GM12878 (cell line): ENCODE data around the gene ALG10. TPM values are rescaled to one million over a fixed set of nuclear protein-coding genes. Genes with fewer than 3 reads are reported as not detected.

Experiments used
- ATAC-seq: fragments of 200-7000 bp; cut with Tn5 transposase; 3 replicates; pipeline ENCODE4 v1.9.1; 2020; ENCODE audit warnings: mild to moderate bottlenecking, moderate library complexity
- BruUV-seq: library from RNA; stranded (reverse); fragments of 400-500 nt; replicated peaks from 2 replicates; lab custom pipeline; 2021; lab: Mats Ljungman, UMichigan
- CTCF ChIA-PET: fragments of 300-600 bp; sonication (Branson Sonifier 250); formaldehyde crosslinking; extraction: SDS; loops from one replicate; lab custom pipeline; 2021; ENCODE audit warnings: inconsistent platforms; lab: Yijun Ruan, JAX
- POLR2A ChIA-PET: fragments of 350-600 bp; formaldehyde crosslinking; extraction: SDS; loops from one replicate; lab custom pipeline; 2021; ENCODE audit warnings: inconsistent platforms; lab: Charles Lee
- RAD21 ChIA-PET: fragments of 300-600 bp; sonication (Branson Sonifier 250); formaldehyde crosslinking; loops from one replicate; lab custom pipeline; 2023; ENCODE audit warnings: antibody characterized with exemption; ENCODE audit not compliant: unreplicated experiment; lab: Charles Lee
- SMC1A ChIA-PET: fragments of 300-600 bp; sonication (Branson Sonifier 250); formaldehyde crosslinking; loops from one replicate; lab custom pipeline; 2023; ENCODE audit not compliant: unreplicated experiment, uncharacterized antibody; lab: Charles Lee
- DNase-seq: peaks from one replicate; pipeline ENCODE4 v3.0.0-alpha.2; 2011; ENCODE audit warnings: low read depth, low spot score
- FAIRE-seq: peaks from 3 replicates; lab custom pipeline; 2011; peaks lifted over from hg19 to GRCh38; lab: Jason Lieb, UNC
- H2AFZ ChIP-seq: 2 replicates; pipeline ENCODE4 v1.6.0; 2011; ENCODE audit warnings: low read depth, low read length, control low read depth; ENCODE audit not compliant: control insufficient read depth
- H3K27ac ChIP-seq: 2 replicates; pipeline ENCODE4 v1.5.1; 2011; ENCODE audit warnings: control low read depth; ENCODE audit not compliant: control insufficient read depth, insufficient read depth
- H3K27me3 ChIP-seq, 2 experiments: replicated peaks in 1 of 2; 2 replicates each; pipeline versions ENCODE4 v1.6.0 to v1.6.1; 2011; ENCODE audit warnings: low read length in 1 of 2; ENCODE audit not compliant: control insufficient read depth in 2 of 2, insufficient read depth in 2 of 2
- H3K36me3 ChIP-seq, 2 experiments: 2 replicates each; pipeline ENCODE4 v1.5.1; 2011; ENCODE audit warnings: low read length in 1 of 2; ENCODE audit not compliant: control insufficient read depth in 2 of 2, insufficient read depth in 2 of 2
- H3K4me1 ChIP-seq: 2 replicates; pipeline ENCODE4 v1.6.1; 2011; ENCODE audit warnings: mild to moderate bottlenecking, low read length, moderate library complexity, mixed read lengths; ENCODE audit not compliant: control insufficient read depth, insufficient read depth
- H3K4me2 ChIP-seq: 2 replicates; pipeline ENCODE4 v1.6.0; 2011; ENCODE audit warnings: control low read depth; ENCODE audit not compliant: control insufficient read depth, insufficient read depth
- H3K4me3 ChIP-seq: fragments of 200-600 bp; sonication (generic); 2 replicates; pipeline ENCODE4 v1.5.1; 2016
- H3K79me2 ChIP-seq: 2 replicates; pipeline ENCODE4 v1.6.0; 2011; ENCODE audit warnings: low read length; ENCODE audit not compliant: control insufficient read depth, insufficient read depth
- H3K9ac ChIP-seq: 2 replicates; pipeline ENCODE4 v1.8.0; 2011; ENCODE audit warnings: low read length, control low read depth, mixed read lengths; ENCODE audit not compliant: control insufficient read depth, insufficient read depth
- H3K9me3 ChIP-seq: replicated peaks from 3 replicates; pipeline ENCODE4 v1.5.1; 2011; ENCODE audit warnings: mild to moderate bottlenecking, low read length; ENCODE audit not compliant: control insufficient read depth, insufficient read depth
- H4K20me1 ChIP-seq: 2 replicates; pipeline ENCODE4 v1.6.0; 2011; ENCODE audit not compliant: control insufficient read depth, insufficient read depth
- CREM ChIP-seq: IDR thresholded peaks from 2 replicates; pipeline ENCODE4 v1.6.1; 2014; ENCODE audit warnings: antibody characterized with exemption, low read depth
- GATAD2B ChIP-seq: fragments of 450-650 bp; conservative IDR thresholded peaks from 2 replicates; pipeline ENCODE4 v1.6.1; 2017; ENCODE audit warnings: low read depth, mild to moderate bottlenecking, moderate library complexity
- MAX ChIP-seq: IDR thresholded peaks from 2 replicates; pipeline ENCODE4 v1.6.1; 2012; ENCODE audit warnings: low read depth, low read length, improper control_type of control experiment
- NFYA ChIP-seq: IDR thresholded peaks from 2 replicates; pipeline ENCODE4 v1.6.1; 2011; ENCODE audit warnings: low read depth, mild to moderate bottlenecking, low read length, improper control_type of control experiment, borderline replicate concordance
- PAX5 ChIP-seq: IDR thresholded peaks from 2 replicates; pipeline ENCODE4 v1.6.1; 2011; ENCODE audit warnings: low read depth, low read length, borderline replicate concordance
- PAX8 ChIP-seq: fragments of 450-650 bp; IDR thresholded peaks from 2 replicates; pipeline ENCODE4 v1.6.1; 2017; ENCODE audit warnings: mild to moderate bottlenecking, moderate library complexity
- POLR2A ChIP-seq: IDR thresholded peaks from 2 replicates; pipeline ENCODE4 v1.6.1; 2011; ENCODE audit warnings: low read depth, mild to moderate bottlenecking, low read length
- RELB ChIP-seq: fragments of 450-650 bp; IDR thresholded peaks from 2 replicates; pipeline ENCODE4 v1.6.1; 2017; ENCODE audit warnings: low read depth, mild to moderate bottlenecking, moderate library complexity
- SIN3A ChIP-seq: IDR thresholded peaks from 2 replicates; pipeline ENCODE4 v1.6.1; 2012; ENCODE audit warnings: low read depth, low read length, improper control_type of control experiment
- SKIL ChIP-seq: fragments of 450-650 bp; IDR thresholded peaks from 2 replicates; pipeline ENCODE4 v1.6.1; 2017; ENCODE audit warnings: mild to moderate bottlenecking, low read depth, inconsistent platforms; ENCODE audit not compliant: poor library complexity, severe bottlenecking
- ZNF207 ChIP-seq: fragments of 450-650 bp; IDR thresholded peaks from 2 replicates; pipeline ENCODE4 v1.6.1; 2014; ENCODE audit warnings: antibody characterized with exemption, mild to moderate bottlenecking, borderline replicate concordance
- ZNF217 ChIP-seq: fragments of 450-650 bp; IDR thresholded peaks from 2 replicates; pipeline ENCODE4 v1.6.1; 2017; ENCODE audit warnings: antibody characterized with exemption, mild to moderate bottlenecking
- WGBS: methylation state at CpG from one replicate; pipeline ENCODE4 v1.1.6; 2016; ENCODE audit warnings: low lambda C conversion rate; ENCODE audit not compliant: insufficient replicate concordance, insufficient coverage; ENCODE audit errors: missing lambda C conversion rate; 5-methylcytosine and 5-hydroxymethylcytosine counted together
- in situ Hi-C: fragments of 300-500 bp; cut with MboI; formaldehyde crosslinking; loops from 9 replicates; pipeline ENCODE4 v1.14.3; 2018; ENCODE audit warnings: mixed read lengths
- intact Hi-C: fragments of 100-400 bp; cut with micrococcal nuclease; formaldehyde crosslinking; loops from one replicate; pipeline ENCODE4 v1.14.2; 2022; ENCODE audit not compliant: unreplicated experiment
- polyA plus RNA-seq, 11 experiments: library from polyadenylated mRNA; depleted of rRNA in 4 of 11; unstranded in 6 of 11; stranded (reverse) in 5 of 11; fragments of >200 nt; fragmentation: Nextera tagmentation in 4 of 11; fragmentation: Illumina TruSeq in 1 of 11; extraction: Ambion mirVana in 4 of 11; extraction: Trizol in 1 of 11; gene quantifications; 1 replicate in 1 of 11; 2 replicates in 10 of 11; pipeline versions ENCODE4 v1.2.1 to v1.2.3, GENCODE V29; 2011 to 2016; ENCODE audit warnings: inconsistent platforms in 2 of 11, missing spikeins in 2 of 11, low read depth in 1 of 11
- total RNA-seq, 4 experiments: library from RNA; depleted of rRNA in 3 of 4; stranded (reverse); fragments of >200 nt in 3 of 4; fragmentation: Illumina TruSeq in 1 of 4; extraction: Trizol in 1 of 4; gene quantifications; 2 replicates each; pipeline versions ENCODE4 v1.2.1 to v1.2.3, GENCODE V29; 2013 to 2021
- TF ChIP-seq, protein P1 (sequence below): IDR thresholded peaks from 2 replicates; pipeline ENCODE4 v1.6.1; 2012; ENCODE audit warnings: low read length, inconsistent platforms
- TF ChIP-seq, protein P2 (sequence below), 3 experiments: IDR thresholded peaks in 2 of 3; conservative IDR thresholded peaks in 1 of 3; 2 replicates each; pipeline ENCODE4 v1.5.1; 2011; ENCODE audit warnings: low read depth in 3 of 3, low read length in 3 of 3, mild to moderate bottlenecking in 3 of 3, control low read depth in 2 of 3, moderate library complexity in 2 of 3, inconsistent platforms in 1 of 3, mixed read lengths in 1 of 3; ENCODE audit not compliant: control insufficient read depth in 2 of 3, insufficient read depth in 1 of 3; ENCODE audit errors: extremely low read depth in 1 of 3

The ALG10 gene
- total and polyA plus RNA-seq, 10 of the 15 experiments (the other 5 are each of a cell fraction or from before 2014, with no cell fraction given): 3.1 to 25.4 (median 7.3) TPM

GRCh38 chr12:33977887-33978286 is 44.4 kb upstream of the ALG10 start:
- SMC1A ChIA-PET: no interaction called here
- Histone ChIP-seq H3K4me3 (no peak overlapping the region), H3K9ac (no peak overlapping the region), H2AFZ (no peak overlapping the region), H4K20me1 (no peaks in the 10 kb centered on the region), H3K27me3 (no peaks in the 10 kb centered on the region), H3K4me2 (no peak overlapping the region), H3K9me3 (no peaks in the 10 kb centered on the region), H3K36me3 (no peaks in the 10 kb centered on the region), H3K79me2 (no peaks in the 10 kb centered on the region), H3K4me1 (no peaks in the 10 kb centered on the region), H3K27ac (no peak overlapping the region)
- intact Hi-C loops (no loop called here), in situ Hi-C loops (no loop called here)
- no peak for DNase-seq
- no peak for FAIRE-seq
- POLR2A ChIA-PET: no interaction called here
- no TSS peak for BruUV-seq
- ATAC-seq: no peak
- CTCF ChIA-PET: no interaction called here
- WGBS: 56% methylated on average over 1 of the region's 1 CpG
- RAD21 ChIA-PET: no interaction called here
- TF ChIP-seq CREM (no peak), PAX8 (no peak), RELB (no peak), ZNF207 (no peak), SIN3A (no peak), MAX (no peak), GATAD2B (no peak), SKIL (no peak), POLR2A (no peak), NFYA (no peak), ZNF217 (no peak), PAX5 (no peak)
- TF ChIP-seq, protein P1, sequence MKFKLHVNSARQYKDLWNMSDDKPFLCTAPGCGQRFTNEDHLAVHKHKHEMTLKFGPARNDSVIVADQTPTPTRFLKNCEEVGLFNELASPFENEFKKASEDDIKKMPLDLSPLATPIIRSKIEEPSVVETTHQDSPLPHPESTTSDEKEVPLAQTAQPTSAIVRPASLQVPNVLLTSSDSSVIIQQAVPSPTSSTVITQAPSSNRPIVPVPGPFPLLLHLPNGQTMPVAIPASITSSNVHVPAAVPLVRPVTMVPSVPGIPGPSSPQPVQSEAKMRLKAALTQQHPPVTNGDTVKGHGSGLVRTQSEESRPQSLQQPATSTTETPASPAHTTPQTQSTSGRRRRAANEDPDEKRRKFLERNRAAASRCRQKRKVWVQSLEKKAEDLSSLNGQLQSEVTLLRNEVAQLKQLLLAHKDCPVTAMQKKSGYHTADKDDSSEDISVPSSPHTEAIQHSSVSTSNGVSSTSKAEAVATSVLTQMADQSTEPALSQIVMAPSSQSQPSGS: no peak
- TF ChIP-seq, protein P2, sequence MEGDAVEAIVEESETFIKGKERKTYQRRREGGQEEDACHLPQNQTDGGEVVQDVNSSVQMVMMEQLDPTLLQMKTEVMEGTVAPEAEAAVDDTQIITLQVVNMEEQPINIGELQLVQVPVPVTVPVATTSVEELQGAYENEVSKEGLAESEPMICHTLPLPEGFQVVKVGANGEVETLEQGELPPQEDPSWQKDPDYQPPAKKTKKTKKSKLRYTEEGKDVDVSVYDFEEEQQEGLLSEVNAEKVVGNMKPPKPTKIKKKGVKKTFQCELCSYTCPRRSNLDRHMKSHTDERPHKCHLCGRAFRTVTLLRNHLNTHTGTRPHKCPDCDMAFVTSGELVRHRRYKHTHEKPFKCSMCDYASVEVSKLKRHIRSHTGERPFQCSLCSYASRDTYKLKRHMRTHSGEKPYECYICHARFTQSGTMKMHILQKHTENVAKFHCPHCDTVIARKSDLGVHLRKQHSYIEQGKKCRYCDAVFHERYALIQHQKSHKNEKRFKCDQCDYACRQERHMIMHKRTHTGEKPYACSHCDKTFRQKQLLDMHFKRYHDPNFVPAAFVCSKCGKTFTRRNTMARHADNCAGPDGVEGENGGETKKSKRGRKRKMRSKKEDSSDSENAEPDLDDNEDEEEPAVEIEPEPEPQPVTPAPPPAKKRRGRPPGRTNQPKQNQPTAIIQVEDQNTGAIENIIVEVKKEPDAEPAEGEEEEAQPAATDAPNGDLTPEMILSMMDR (IDR thresholded peaks at IDR 0.05 in 2 of 3, conservative IDR thresholded peaks at IDR 0.05 in 1 of 3; ENCODE audit: control insufficient read depth in 2 of 3, extremely low read depth in 1 of 3, insufficient read depth in 1 of 3, low read depth in 3 of 3, low read length in 3 of 3): no peak
